IPS-20b (cell line): ENCODE data around the gene ZNRF2.
A peak's percentile ranks its signal among the peaks of the same experiment; 100 is the strongest.
"Not testable (repeated sequence)": the region's sequence is repeated elsewhere in the genome, so short reads cannot be mapped to it uniquely, and the experiment has no call there.

ENCODE experiments used
- H3K27ac ChIP-seq: one replicate; pipeline ENCODE4 v1.5.1; 2013; ENCODE audit warnings: low read length
- H3K27me3 ChIP-seq: 2 replicates; pipeline ENCODE4 v1.6.1; 2013; ENCODE audit warnings: mild to moderate bottlenecking, low read length, inconsistent platforms; ENCODE audit not compliant: insufficient read depth
- H3K36me3 ChIP-seq: 2 replicates; pipeline ENCODE4 v1.6.1; 2013; ENCODE audit warnings: low read depth, mild to moderate bottlenecking, inconsistent platforms, low read length, moderate library complexity; ENCODE audit not compliant: insufficient read depth
- H3K4me1 ChIP-seq: 2 replicates; pipeline ENCODE4 v1.6.1; 2013; ENCODE audit warnings: mild to moderate bottlenecking, control low read depth, inconsistent platforms, low read length, moderate library complexity; ENCODE audit not compliant: insufficient read depth
- H3K4me3 ChIP-seq: 2 replicates; pipeline ENCODE4 v1.5.1; 2013; ENCODE audit warnings: mild to moderate bottlenecking, low read length, inconsistent platforms
- H3K9ac ChIP-seq: 2 replicates; pipeline ENCODE4 v1.6.1; 2013; ENCODE audit warnings: low read depth, mild to moderate bottlenecking, inconsistent platforms, low read length, moderate library complexity
- H3K9me3 ChIP-seq: 2 replicates; pipeline ENCODE4 v1.6.1; 2013; ENCODE audit warnings: mild to moderate bottlenecking, low read depth, low read length, inconsistent platforms; ENCODE audit not compliant: insufficient read depth

The ZNRF2 gene

DNA sequence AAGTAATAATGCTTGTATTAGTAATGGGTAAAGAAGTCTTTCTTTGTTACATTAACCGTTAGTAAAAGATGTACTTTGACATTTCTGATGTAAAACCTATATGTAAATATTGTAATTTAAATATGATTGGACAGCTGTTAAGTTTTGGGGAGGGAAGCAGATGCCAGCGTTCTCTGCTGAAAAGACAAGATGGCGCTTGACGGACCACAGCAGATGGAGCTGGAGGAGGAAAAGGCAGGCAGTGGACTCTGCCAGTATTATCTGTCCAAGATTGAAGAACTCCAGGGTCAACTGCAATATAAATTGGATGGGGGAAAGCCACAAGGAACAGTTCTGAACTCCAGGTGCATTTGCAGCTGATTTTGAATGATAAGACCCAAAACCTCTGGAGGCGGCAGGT lies 86.9 kb downstream of the ZNRF2 start:
- Histone ChIP-seq H3K4me3 (no peak overlapping the region), H3K36me3 (no peaks in the 10 kb centered on the region), H3K9ac (no peak overlapping the region), H3K9me3 (no peaks in the 10 kb centered on the region), H3K27me3 (no peaks in the 10 kb centered on the region), H3K27ac (no peak overlapping the region), H3K4me1 (peaks cover 6% of the 10 kb centered on the region; the same call in 1 of the 2 replicates)

GRCh38 chr7:30378275-30378674 lies 93.9 kb downstream of the ZNRF2 start:
- H3K9me3 ChIP-seq, result no peaks in the 10 kb centered on the region
- H3K9ac ChIP-seq, result no peak overlapping the region
- no peak overlapping the region for H3K27ac ChIP-seq
- H3K36me3 ChIP-seq, result no peaks in the 10 kb centered on the region
- no peaks in the 10 kb centered on the region for H3K4me1 ChIP-seq
- no peak overlapping the region for H3K4me3 ChIP-seq
- no peaks in the 10 kb centered on the region for H3K27me3 ChIP-seq

GRCh38 chr7:30379131-30379530 lies 94.7 kb downstream of the ZNRF2 start:
- Histone ChIP-seq H3K9me3 (no peaks in the 10 kb centered on the region), H3K4me1 (no peaks in the 10 kb centered on the region), H3K27me3 (no peaks in the 10 kb centered on the region), H3K4me3 (no peak overlapping the region), H3K27ac (no peak overlapping the region), H3K36me3 (no peaks in the 10 kb centered on the region), H3K9ac (no peak overlapping the region)

- no peaks in the 10 kb centered on the region for H3K36me3 ChIP-seq
- H3K9me3 ChIP-seq, result no peaks in the 10 kb centered on the region
- no peak overlapping the region for H3K9ac ChIP-seq
- H3K4me3 ChIP-seq, result no peak overlapping the region
- H3K27me3 ChIP-seq, result no peaks in the 10 kb centered on the region
- H3K27ac ChIP-seq, result no peak overlapping the region
- H3K4me1 ChIP-seq, result no peaks in the 10 kb centered on the region
Observed at GRCh38 chr7:30379741-30380140, 95.3 kb downstream of the ZNRF2 start.

DNA sequence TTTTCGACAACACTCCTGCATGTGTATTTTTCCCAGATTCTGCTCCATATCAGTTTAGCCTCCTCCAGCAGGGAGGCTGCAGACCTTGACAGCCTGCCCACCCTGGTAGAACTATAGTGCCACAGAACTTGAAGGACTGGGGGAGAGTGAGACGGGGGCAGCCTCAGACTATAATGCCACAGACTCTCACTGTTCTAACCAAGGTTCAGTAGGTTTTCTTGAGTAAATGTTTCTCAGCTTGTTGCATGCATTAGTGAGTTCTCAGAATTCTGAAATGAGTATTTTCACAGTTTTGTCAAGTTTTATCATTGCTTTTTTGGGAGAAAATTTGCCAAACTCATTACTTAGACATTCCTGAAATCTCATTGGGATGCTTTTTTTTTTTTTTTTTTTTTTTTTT lies 95.9 kb downstream of the ZNRF2 start:
- Histone ChIP-seq H3K27ac (no peak overlapping the region), H3K9ac (no peak overlapping the region), H3K27me3 (no peaks in the 10 kb centered on the region), H3K4me1 (no peaks in the 10 kb centered on the region), H3K4me3 (no peak overlapping the region), H3K9me3 (no peaks in the 10 kb centered on the region), H3K36me3 (no peaks in the 10 kb centered on the region)

DNA sequence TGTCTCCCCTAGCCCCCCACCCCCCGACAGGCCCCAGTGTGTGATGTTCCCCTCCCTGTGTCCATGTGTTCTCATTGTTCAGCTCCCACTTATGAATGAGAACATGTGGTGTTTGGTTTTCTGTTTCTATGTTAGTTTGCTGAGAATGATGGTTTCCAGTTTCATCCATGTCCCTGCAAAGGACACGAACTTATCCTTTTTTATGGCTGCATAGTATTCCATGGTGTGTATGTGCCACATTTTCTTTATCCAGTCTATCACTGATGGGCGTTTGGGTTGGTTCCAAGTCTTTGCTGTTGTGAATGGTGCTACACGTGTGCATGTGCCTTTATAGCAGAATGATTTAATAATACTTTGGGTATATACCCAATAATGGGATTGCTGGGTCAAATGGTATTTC lies 96.4 kb downstream of the ZNRF2 start:
- H3K36me3 ChIP-seq, H3K4me3 ChIP-seq: not testable (repeated sequence)

DNA sequence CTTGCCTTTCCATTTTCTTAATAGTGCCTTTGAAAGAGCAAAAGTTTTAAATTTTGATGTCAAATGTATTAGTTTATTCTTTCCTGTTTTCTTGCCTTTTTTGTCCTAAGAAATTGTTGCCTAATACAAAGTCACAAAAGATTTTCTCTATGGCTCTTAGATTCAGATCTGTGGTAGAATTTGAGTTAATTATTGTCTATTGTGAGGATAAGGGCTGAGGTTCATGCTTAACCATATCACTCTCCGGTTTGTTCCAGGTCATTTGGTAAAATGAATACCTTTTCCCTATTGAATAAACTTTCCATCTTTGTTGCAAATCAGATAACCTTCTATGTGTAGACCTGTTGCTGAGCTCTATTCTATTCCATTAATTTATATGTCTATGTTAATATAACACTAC lies 98.2 kb downstream of the ZNRF2 start:
- H3K4me3 ChIP-seq, result no peak overlapping the region
- no peak overlapping the region for H3K27ac ChIP-seq
- no peaks in the 10 kb centered on the region for H3K9me3 ChIP-seq
- no peaks in the 10 kb centered on the region for H3K36me3 ChIP-seq
- no peaks in the 10 kb centered on the region for H3K27me3 ChIP-seq
- H3K4me1 ChIP-seq, result no peaks in the 10 kb centered on the region
- H3K9ac ChIP-seq, result no peak overlapping the region

More for the DNA sequence above, 96.4 kb downstream of the ZNRF2 start:
- H3K9ac ChIP-seq, H3K9me3 ChIP-seq, H3K27ac ChIP-seq, H3K27me3 ChIP-seq, H3K4me1 ChIP-seq: not testable (repeated sequence)

DNA sequence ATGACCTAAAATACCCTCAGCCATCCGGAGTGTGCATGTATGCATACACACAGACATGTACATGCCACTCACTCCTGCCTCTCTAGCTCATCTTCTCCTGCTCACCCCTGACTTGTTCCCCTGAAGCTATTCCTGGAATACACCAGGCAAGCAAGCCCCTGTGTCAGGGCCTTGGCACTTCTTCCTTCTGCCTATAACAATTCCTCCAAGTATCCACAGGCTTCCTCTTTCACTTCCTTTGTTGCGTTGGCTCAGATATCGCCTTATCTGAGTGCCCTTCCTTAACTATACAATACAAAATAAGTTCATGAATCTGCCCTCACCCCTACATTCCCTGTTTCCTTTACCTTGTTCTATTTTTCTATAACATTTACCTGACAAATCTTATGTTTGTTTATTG lies 105.4 kb downstream of the ZNRF2 start:
- Histone ChIP-seq H3K36me3 (no peaks in the 10 kb centered on the region), H3K4me3 (no peak overlapping the region), H3K9me3 (no peaks in the 10 kb centered on the region), H3K27me3 (no peaks in the 10 kb centered on the region), H3K9ac (no peak overlapping the region), H3K27ac (no peak overlapping the region), H3K4me1 (peaks cover 12% of the 10 kb centered on the region; the same call in 1 of the 2 replicates)

- Histone ChIP-seq H3K4me1 (peaks cover 16% of the 10 kb centered on the region; the same call in 1 of the 2 replicates), H3K9me3 (no peaks in the 10 kb centered on the region), H3K27me3 (no peaks in the 10 kb centered on the region), H3K4me3 (0 out of 2 replicates have a peak overlapping the region, but pooled peaks have one; percentile 10), H3K36me3 (no peaks in the 10 kb centered on the region), H3K9ac (no peak overlapping the region), H3K27ac (no peak overlapping the region)
Observed at GRCh38 chr7:30390736-30391636, 106.6 kb downstream of the ZNRF2 start.

DNA sequence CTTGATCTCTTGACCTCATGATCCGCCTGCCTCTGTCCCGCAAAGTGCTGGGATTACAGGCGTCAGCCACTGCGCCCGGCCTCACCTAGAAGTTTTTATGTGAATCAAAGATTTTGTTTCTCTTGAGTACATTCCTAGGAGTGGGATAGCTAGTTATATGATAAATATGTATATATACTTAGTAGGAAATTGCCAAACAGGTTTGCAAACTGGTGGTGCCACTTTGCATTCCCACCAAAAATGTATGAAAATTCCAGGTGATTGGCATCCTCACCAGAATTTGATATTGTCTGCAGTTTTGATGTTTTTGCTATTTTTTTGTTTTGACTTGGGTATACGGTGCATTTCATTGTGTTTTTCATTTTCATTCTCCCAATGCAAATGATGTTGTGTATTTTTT lies 107.4 kb downstream of the ZNRF2 start:
- Histone ChIP-seq H3K27ac (no peak overlapping the region), H3K36me3 (no peaks in the 10 kb centered on the region), H3K4me3 (no peak overlapping the region), H3K9me3 (no peaks in the 10 kb centered on the region), H3K27me3 (no peaks in the 10 kb centered on the region), H3K9ac (no peak overlapping the region), H3K4me1 (peaks cover 16% of the 10 kb centered on the region; the same call in 1 of the 2 replicates)

GRCh38 chr7:30395676-30396075 lies 111.3 kb downstream of the ZNRF2 start:
- Histone ChIP-seq H3K9ac (no peak overlapping the region), H3K27ac (no peak overlapping the region), H3K36me3 (no peaks in the 10 kb centered on the region), H3K4me1 (peaks cover 12% of the 10 kb centered on the region; the same call in 1 of the 2 replicates), H3K4me3 (no peak overlapping the region), H3K9me3 (no peaks in the 10 kb centered on the region), H3K27me3 (no peaks in the 10 kb centered on the region)

DNA sequence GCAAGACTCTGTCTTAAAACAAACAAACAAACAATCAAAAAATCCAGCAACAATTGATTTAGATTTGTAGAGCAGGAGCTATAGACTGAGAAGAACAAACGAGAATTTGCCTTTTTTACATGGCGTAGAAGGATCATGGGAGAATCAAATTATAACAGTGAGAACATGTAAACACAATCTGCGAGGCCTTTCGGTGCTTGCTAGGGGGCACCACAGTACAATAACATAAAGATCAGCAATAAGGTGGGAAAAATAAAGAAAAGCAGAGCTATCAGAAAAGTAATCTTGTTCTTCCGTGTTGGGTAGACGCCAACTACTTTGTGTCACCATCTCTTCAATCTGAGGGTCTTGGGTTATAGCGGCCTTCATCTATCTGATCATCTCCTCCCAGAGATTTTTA lies 112.0 kb downstream of the ZNRF2 start:
- H3K27ac ChIP-seq, result no peak overlapping the region
- no peaks in the 10 kb centered on the region for H3K36me3 ChIP-seq
- H3K4me1 ChIP-seq, result peaks cover 4% of the 10 kb centered on the region; the same call in 1 of the 2 replicates
- no peaks in the 10 kb centered on the region for H3K9me3 ChIP-seq
- no peak overlapping the region for H3K9ac ChIP-seq
- H3K27me3 ChIP-seq, result no peaks in the 10 kb centered on the region
- no peak overlapping the region for H3K4me3 ChIP-seq
